ENCODE data around the gene OR4C3.

DNA sequence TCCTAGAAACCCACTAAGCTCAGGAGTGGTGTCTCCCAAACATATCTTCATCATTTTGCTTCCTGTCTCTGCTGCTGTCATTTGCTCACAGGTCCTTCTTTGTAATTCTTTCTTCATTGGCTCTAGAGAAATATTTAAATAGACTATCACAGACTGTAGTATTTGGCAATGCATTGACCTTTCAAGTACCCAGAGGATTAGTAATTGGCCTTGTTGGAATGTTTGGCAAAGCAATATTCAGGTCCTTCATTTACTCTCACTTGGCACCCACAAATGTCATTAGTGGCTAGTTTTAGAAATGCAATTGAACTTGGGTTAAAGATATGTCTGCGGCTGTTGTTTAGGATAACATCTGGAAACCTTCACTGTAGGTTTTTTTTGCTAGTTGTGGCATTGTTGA, 30.0 kb downstream of the OR4C3 start:
- TF ChIP-seq GATA3 (IDR thresholded peaks at IDR 0.05; ENCODE audit: low read depth, low read length) (no peak), GATA2 (IDR thresholded peaks at IDR 0.05; ENCODE audit: low read depth, low read length) (no peak)

Measured in SH-SY5Y (cell line).